Stimulated activated CD4-positive, alpha-beta T cell treated with anti-CD3 and anti-CD28 coated beads, Interleukin-4, amount 100 ng/mL, for 4 hours (primary cell): Measurements from ENCODE around the gene METTL25B.

Source experiments
- DNase-seq, 2 experiments: peaks; one replicate each; pipeline ENCODE4 v3.0.0-alpha.2; 2020

The METTL25B gene

GRCh38 chr1:156703336-156703735 is 24.9 kb upstream of the METTL25B start:
- no peak for DNase-seq

- no peak for DNase-seq
These were observed 24.5 kb upstream of the METTL25B start for GRCh38 chr1:156703741-156704140.

GRCh38 chr1:156704166-156704711 is 24.0 kb upstream of the METTL25B start:
- DNase-seq, result no peak

- DNase-seq, result peak; percentile 33 to 36
These were observed 23.3 kb upstream of the METTL25B start for GRCh38 chr1:156704930-156705320.

DNA sequence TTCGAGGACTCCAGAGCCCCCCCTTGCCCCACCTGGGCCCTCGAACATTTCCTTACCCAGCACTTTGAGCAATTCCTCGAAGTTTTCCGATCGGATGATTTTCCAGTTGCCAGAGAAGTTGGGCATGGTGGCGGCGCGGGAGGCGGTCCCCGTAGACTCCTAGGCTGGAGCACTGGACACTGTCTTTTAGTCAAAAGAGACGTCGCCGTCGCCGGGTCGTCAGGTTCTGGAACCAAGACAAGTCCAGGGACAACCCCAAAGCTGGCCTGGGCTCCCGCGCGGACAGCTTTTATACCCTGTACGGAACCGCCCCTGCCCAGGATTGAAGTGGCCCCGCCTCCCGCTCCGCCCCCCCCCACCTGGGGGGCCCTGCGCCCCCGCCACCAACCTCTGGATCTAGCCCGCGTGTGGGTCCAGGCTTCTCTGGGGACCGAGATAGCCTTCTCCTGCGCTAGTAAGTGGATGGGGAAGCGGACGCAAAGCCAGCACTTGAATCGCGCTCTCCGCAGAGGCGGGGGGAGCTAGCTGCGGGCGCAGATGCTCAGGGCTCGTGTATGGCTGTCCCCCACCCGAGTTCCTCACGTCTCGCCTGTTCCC is 22.9 kb upstream of the METTL25B start, which contains the start of gene CRABP2:
Gene CRABP2, minus strand, starts transcription at position 263 of the 597 bp plus-strand sequence. Its CDS starts 137 bp downstream, at position 126.
- DNase-seq, result peak in 1 of 2 experiments; percentile 29

DNA sequence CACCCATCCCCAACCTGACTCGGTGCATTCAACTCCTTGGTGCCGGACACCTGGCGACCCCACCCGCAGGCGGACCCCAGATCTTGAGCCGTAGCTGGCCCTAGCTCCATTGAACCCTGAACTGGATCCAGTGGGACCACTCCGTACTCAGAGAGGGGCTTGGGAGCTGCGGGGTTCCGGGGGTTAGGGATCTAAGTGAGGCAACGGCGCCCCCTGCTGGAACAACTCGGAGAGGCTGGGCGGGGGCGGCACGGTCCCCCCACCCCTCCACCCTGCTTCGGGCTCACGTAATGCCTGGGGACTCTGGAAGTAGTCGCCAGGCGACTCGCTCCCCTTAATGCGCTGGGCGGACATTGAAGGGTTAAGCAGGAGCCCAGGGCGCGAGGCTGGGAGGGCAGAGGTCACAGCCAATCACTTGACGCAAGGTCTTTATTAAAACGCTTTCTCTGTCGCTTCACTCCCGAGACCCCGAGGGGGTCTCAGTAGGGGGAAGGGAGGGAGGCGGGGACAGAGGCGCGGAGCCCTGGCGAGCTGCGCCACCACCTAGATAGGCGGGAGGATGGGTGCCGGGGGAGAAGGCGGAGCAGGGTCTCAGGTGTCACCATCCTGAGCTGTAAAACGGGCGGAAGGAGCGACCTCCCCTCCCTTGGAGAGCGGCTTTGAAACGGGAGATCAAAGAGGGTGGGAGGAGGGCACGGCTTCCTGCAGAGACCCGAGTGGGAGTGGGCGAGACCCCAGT is 22.2 kb upstream of the METTL25B start:
- peak; percentile 54 to 74 for DNase-seq

GRCh38 chr1:156706657-156707416 is 21.4 kb upstream of the METTL25B start:
- DNase-seq, result peak in 1 of 2 experiments; percentile 29

GRCh38 chr1:156707417-156708217 is 20.7 kb upstream of the METTL25B start:
- DNase-seq, result no peak

- no peak for DNase-seq
These were observed 20.0 kb upstream of the METTL25B start for GRCh38 chr1:156708218-156708661.

DNA sequence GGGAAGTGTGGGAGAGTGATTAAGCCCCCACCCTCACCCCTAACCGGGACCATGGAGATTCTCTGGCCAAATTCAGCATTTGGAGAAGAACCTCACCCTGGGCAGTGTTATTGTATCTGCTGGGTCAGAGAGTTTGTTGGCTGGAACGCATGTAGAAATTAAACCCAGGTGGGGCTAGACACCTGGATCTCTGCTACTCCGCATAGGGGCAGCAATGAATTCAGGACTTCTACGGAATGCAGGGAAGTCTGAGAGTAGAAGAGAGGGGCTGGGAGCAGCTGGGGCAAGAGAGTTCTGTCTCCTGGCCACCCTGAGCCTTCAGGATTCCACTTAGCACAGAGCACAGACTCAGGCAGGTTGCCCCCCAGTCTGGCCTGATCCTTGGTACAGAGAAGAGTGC is 19.2 kb upstream of the METTL25B start:
- no peak for DNase-seq

DNA sequence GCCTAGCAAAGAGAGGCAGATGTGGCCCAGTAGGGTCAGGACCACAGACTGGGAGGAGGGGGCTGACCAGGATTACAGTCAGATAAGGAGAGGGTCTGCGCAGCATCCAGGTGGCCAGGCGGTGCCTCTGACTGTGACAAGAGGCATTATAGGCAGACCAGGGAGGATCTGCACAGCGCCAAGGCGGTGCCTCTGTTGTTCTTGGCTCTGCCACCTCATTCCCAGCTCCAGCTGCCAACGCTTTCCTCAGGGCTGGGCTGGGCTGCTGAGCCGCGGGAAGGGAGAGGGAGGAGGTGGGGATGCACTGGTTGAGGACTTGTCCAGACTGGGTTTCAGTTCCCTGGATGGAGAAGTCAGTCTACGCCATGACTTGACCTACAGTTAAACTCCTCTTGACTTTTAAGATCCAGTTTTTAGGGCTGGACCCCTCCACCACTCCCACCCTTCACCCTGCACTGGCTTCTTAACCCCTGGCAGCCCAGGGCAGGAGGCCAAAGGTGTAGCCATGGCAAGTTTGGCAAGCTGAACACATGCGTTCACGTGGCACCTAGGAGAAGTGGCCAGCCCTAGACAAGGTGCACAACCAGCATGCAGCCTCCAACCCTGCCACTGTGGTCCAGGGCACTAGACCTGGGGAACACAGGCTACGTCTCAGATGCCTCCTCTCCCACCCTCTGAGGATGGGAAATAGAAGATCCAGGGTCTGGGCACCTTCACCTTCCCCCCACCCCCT is 18.3 kb upstream of the METTL25B start:
- no peak for DNase-seq

GRCh38 chr1:156711011-156711817 is 17.1 kb upstream of the METTL25B start:
- no peak for DNase-seq

GRCh38 chr1:156712626-156713025 is 15.6 kb upstream of the METTL25B start:
- no peak for DNase-seq

- no peak for DNase-seq
These were observed 13.4 kb upstream of the METTL25B start for GRCh38 chr1:156714830-156715229.

- DNase-seq, result no peak
These were observed 10.9 kb upstream of the METTL25B start for GRCh38 chr1:156717351-156717750.

DNA sequence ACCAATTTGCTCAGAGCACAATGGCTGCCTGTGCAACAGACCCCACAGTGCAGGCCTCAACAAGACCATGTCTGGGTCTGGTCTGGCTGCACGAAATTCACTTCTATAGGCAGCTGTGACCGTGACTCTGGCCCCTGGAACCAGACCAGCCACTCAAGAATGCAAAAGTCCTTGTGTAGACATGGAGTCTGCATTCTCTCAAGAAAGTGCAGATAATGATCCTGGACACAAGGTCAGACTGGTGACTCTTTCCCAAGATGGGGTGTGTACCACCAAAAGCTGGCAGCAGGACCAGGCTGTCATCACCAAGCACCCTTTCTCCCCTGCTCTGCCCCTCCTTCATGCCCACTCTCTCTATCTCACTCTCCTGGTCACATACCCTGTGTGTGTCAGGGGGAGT is 7.1 kb upstream of the METTL25B start:
- DNase-seq, result no peak

DNA sequence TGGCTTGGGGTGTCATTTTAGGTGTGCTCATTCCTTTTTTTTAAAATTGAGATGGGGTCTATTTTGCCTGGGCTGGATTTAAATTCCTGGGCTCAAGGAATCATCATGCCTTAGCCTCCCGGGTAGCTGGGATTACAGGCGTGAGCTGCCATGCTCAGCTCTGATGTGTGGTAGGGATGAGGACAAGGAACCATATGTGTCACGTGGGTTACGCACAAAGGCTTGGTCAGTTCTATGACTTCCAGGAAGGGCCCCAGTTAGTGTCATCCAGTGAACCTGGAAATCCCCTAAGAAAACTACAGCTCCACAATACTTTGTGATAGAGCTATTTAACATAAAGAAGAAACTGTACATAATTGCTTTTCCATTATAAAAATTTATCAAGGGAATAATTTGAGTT is 6.7 kb upstream of the METTL25B start:
- no peak for DNase-seq

- DNase-seq, result peak; percentile 64 to 75
These were observed 2.5 kb upstream of the METTL25B start for GRCh38 chr1:156725683-156726280.

- peak; percentile 30 to 35 for DNase-seq
These were observed 1.6 kb upstream of the METTL25B start for GRCh38 chr1:156726549-156727226.

DNA sequence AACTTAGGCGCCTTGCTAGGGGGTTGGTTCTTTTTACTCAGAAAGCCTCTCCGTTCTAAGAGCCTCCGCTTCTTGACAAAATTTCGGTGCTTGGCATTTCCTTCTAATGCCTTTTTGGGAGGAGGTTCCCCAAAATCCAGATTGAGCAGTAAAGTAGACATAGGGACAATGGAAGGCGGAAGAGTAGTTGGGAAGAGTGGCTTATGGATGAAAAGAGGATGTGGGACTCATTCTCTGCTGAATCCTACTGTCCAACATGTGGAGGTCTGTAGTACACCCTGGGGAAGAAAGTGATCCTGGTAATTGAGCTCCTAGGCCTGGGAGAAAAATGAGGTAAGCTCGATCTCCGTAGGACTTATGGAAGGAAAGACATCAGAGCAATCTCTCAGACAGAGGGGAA is 777 bp upstream of the METTL25B start:
- DNase-seq, result no peak
